GM21529 (cell line): Measurements from ENCODE around the gene STRBP.

Experiments
- ATAC-seq: cut with Tn5 transposase; IDR thresholded peaks from one replicate; pipeline ENCODE4 v1.9.1; 2021; ENCODE audit not compliant: unreplicated experiment

Gene STRBP

DNA sequence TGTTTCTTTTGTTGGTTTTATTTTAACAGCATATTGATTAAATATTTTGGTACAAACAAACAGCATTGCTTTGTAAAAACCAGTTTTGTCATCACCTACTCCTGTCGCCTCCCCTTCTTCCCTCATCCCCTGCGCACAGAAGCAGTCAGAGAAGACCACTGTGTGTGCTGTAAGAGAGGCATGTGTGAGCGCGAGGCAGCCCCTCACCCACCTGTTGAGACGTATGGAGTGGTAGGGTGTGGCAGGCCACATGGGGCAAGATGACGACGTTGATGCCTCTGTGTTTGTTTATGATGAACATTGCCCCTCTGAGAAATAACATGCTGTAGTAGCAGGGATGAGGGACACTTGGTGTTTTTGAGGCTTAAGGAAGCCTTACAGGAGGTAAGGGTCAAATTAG lies 163.6 kb downstream of the STRBP start:
- ATAC-seq: no peak

GRCh38 chr9:123102375-123103113 lies 165.8 kb downstream of the STRBP start:
- ATAC-seq: no peak

GRCh38 chr9:123099548-123099947 lies 168.8 kb downstream of the STRBP start:
- no peak for ATAC-seq

- ATAC-seq: no peak
Observed at GRCh38 chr9:123099042-123099441, 169.3 kb downstream of the STRBP start.

GRCh38 chr9:123098096-123098459 lies 170.3 kb downstream of the STRBP start:
- ATAC-seq: no peak

GRCh38 chr9:123097430-123098095 lies 170.8 kb downstream of the STRBP start:
- ATAC-seq: no peak

DNA sequence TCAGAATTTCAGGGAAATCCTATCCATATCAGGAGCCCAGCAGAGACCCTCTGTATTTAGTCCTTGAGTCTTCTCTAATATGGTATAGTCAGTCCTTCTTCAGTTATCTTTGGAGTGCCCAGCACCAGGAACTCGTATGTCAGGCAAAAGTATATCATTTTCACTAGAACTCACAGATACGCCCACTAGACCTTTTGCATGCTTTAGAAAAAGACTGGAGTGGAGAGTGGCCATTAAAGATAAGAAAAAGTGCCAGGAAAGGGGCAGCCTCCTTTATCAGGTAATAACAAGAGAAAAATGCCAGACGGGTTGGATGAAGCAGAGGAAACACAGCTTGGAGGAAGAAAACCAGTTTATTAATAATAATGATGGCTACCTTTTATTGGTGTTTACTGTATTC lies 171.4 kb downstream of the STRBP start:
- ATAC-seq: no peak

- no peak for ATAC-seq
Observed at GRCh38 chr9:123093141-123093540, 175.2 kb downstream of the STRBP start.

GRCh38 chr9:123091459-123091858 lies 176.9 kb downstream of the STRBP start:
- no peak for ATAC-seq

DNA sequence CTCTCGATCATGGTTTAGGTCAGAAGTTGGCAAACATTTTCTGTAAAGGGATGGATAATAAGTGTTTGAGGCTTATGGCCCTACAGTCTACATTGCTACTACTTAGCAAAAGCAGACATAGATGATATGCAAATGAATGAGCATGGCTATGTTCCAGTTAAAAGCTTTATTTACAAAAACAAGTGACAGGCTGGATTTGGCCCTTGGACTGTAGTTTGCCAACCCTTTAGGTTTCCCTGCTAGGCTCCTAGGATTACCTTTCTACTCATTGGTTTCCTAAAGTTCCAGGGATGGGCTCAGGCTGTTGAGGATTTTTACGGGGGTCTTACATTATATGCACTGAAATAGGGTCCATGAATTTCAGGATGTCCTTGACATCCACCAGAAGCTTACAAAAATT lies 177.4 kb downstream of the STRBP start:
- ATAC-seq: no peak

DNA sequence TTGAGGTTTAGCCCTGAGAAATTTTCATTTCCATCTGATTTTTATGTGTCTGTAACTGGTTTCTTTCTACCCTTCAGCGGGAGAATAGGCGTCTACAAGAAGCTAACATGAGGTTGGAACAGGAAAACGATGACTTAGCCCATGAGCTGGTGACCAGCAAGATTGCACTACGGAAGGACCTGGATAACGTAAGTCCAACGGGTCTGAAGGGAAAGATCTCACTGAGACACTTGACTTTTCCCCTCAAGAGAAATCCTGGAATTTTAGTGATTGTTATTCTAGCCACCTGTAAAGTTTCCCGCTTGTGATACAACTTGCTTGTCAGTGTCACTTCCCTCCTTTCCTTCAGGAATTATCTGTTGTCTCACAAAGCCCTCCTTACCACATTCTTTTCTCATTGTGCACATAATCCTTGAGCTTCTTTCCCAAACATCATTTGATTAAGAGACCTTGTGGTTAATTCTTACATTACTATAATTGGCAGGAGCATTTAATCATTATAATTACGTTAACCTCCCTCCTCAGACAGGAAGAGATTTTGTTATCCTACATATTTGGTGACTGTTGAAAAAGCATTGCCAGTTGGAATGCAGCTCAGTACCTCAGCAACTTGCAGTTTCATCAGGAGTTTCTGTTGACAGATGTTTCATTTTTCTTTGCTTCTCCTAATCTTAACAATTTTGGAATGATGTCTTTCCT lies 178.0 kb downstream of the STRBP start:
- no peak for ATAC-seq

DNA sequence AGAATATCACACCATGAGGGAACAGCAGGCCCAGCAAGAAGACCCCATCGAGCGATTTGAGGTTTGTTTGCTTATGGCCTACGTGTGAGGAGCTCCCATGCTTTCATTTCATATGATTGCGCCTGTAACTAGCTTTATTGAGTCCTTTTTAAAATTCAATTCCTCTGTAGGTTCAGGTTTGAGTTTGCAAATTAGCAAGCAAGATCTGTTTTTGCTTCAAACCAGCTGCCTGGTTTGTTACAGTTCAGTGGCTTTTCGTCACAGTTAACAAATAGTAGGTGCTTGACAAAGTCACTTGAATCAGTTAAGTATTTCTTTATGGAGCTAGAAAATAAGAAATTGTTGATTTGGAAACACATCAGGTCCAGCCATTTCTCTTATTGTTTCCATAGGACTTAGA lies 178.6 kb downstream of the STRBP start:
- ATAC-seq: no peak

GRCh38 chr9:123089040-123089439 lies 179.3 kb downstream of the STRBP start:
- no peak for ATAC-seq

GRCh38 chr9:123087359-123087888 lies 181.0 kb downstream of the STRBP start:
- no peak for ATAC-seq

GRCh38 chr9:123085916-123086315 lies 182.5 kb downstream of the STRBP start:
- ATAC-seq: no peak

- no peak for ATAC-seq
Observed at GRCh38 chr9:123084256-123084655, 184.1 kb downstream of the STRBP start.

DNA sequence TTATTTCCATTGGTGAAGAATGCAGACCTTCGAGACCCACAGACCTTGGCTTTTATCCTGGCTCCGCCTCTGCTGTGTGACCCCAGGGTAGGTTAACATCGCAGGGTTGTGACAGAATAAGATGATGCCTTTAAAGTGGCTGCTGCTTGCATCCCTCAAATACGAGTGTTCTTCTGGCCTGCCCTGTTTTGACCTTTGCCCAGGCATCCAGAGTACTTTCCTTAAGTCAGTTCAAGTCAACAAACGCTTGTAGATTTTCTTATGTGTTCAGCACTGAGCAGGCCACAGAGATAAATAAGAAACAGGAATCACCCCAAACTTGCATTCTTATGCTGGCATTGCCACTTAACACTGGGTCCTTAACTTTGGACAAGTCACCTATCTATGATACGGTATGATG lies 184.7 kb downstream of the STRBP start:
- no peak for ATAC-seq

GRCh38 chr9:123081824-123082223 lies 186.6 kb downstream of the STRBP start:
- no peak for ATAC-seq

DNA sequence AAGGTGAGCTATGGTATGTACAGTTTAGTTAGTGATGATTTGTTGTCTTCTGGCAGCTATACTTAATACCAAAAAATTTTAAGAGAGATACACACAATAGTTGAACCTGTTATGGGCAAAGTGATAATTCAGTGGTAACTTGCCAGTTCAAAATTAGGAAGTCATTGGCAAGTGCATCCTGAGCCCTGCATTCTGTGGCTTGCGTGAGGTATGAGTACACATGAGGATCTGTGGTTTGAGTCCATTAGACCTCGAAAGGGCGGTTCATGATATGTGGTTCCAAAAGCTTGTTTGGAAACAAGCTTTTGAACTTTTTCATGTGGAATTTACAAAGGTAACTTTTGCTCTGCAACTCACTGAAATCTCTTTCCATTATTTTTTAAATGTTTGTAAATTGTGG lies 187.9 kb downstream of the STRBP start:
- ATAC-seq: no peak

- no peak for ATAC-seq
Observed at GRCh38 chr9:123074628-123075027, 193.8 kb downstream of the STRBP start.

GRCh38 chr9:123073991-123074422 lies 194.4 kb downstream of the STRBP start:
- ATAC-seq: no peak

DNA sequence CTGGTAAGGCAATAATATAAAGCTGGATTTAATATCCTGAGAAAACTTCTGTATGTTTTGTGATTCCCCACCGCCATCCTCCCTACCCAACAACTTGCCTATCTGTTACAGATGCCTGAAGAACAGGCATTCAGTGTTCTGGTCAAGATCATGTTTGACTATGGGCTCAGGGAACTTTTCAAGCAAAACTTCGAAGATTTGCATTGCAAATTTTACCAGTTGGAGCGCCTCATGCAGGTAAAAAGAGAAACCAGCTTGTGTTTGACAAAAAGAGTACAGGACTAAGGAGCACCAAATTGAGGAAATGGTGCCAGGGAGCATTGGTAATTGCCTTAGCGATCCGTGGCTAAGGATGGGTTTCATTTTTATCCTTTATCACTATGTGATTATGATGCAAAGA lies 194.9 kb downstream of the STRBP start:
- ATAC-seq: no peak
